Left lobe of liver (tissue), 2 donors: Measurements from ENCODE around the gene REEP3. TPM values are rescaled to one million over a fixed set of nuclear protein-coding genes. Genes with fewer than 3 reads are reported as not detected.

Experiments used
- ATAC-seq: fragments of 200-7000 bp; cut with Tn5 transposase; one replicate; pipeline ENCODE4 v1.9.1; 2020; ENCODE audit warnings: mild to moderate bottlenecking, moderate library complexity
- DNase-seq: peaks from one replicate; pipeline ENCODE4 v3.0.0-alpha.2; 2020; ENCODE audit warnings: low spot score
- total RNA-seq: library from RNA; stranded (reverse); gene quantifications from one replicate; pipeline ENCODE4 v1.2.1, GENCODE V29; 2021
- donor health status: DM: no; HTN: no; CAD: no; lungs with moderate emphysema.
- donor health status: DM: no; HTN: yes; CAD: no.

Gene REEP3
- total RNA-seq, 1 donor from 2014 or later, result 23.7 TPM

- DNase-seq, result no peak
Measured at GRCh38 chr10:63627396-63627795, 106.2 kb downstream of the REEP3 start.

GRCh38 chr10:63627881-63628296, 106.7 kb downstream of the REEP3 start:
- ATAC-seq (no peak), DNase-seq (no peak)

More at GRCh38 chr10:63627396-63627795, 106.2 kb downstream of the REEP3 start:
- no peak for ATAC-seq

GRCh38 chr10:63628526-63629362, 107.5 kb downstream of the REEP3 start:
- DNase-seq (peak; percentile 65), ATAC-seq (peak; percentile 6)

- ATAC-seq (peak; percentile 57), DNase-seq (peak; percentile 91)
Measured at GRCh38 chr10:63629363-63630084, 108.3 kb downstream of the REEP3 start.

- DNase-seq (peak; percentile 96), ATAC-seq (peak; percentile 78)
Measured at GRCh38 chr10:63630085-63630930, 109.1 kb downstream of the REEP3 start.

- no peak for ATAC-seq
Measured at GRCh38 chr10:63630931-63631680, 109.9 kb downstream of the REEP3 start.

GRCh38 chr10:63631991-63632390, 110.8 kb downstream of the REEP3 start:
- ATAC-seq (no peak), DNase-seq (no peak)

More at GRCh38 chr10:63630931-63631680, 109.9 kb downstream of the REEP3 start:
- DNase-seq, result no peak

- ATAC-seq (no peak), DNase-seq (no peak)
Measured at GRCh38 chr10:63633677-63634487, 112.7 kb downstream of the REEP3 start.

- ATAC-seq, result no peak
Measured at GRCh38 chr10:63634488-63635065, 113.4 kb downstream of the REEP3 start.

GRCh38 chr10:63636812-63637211, 115.6 kb downstream of the REEP3 start:
- DNase-seq (no peak), ATAC-seq (no peak)

More at GRCh38 chr10:63634488-63635065, 113.4 kb downstream of the REEP3 start:
- DNase-seq, result no peak

GRCh38 chr10:63637901-63638327, 116.7 kb downstream of the REEP3 start:
- no peak for DNase-seq
- ATAC-seq, result peak; percentile 44

GRCh38 chr10:63641366-63641765, 120.2 kb downstream of the REEP3 start:
- ATAC-seq (no peak), DNase-seq (no peak)

- DNase-seq (no peak), ATAC-seq (no peak)
Measured at GRCh38 chr10:63641799-63642198, 120.6 kb downstream of the REEP3 start.

GRCh38 chr10:63642808-63643207, 121.6 kb downstream of the REEP3 start:
- no peak for DNase-seq
- ATAC-seq, result no peak

GRCh38 chr10:63644418-63645142, 123.4 kb downstream of the REEP3 start:
- DNase-seq (no peak), ATAC-seq (peak; percentile 57)

- ATAC-seq, result no peak
Measured at GRCh38 chr10:63645195-63645594, 124.0 kb downstream of the REEP3 start.

GRCh38 chr10:63646491-63646890, 125.3 kb downstream of the REEP3 start:
- no peak for ATAC-seq
- DNase-seq, result no peak

More at GRCh38 chr10:63645195-63645594, 124.0 kb downstream of the REEP3 start:
- DNase-seq, result no peak

- ATAC-seq (no peak), DNase-seq (no peak)
Measured at GRCh38 chr10:63651864-63652263, 130.7 kb downstream of the REEP3 start.
